Measurements from ENCODE around the gene PPP2R1B.
"Not testable (repeated sequence)": the region's sequence is repeated elsewhere in the genome, so short reads cannot be mapped to it uniquely, and the experiment has no call there.

- TF ChIP-seq CTCF, POLR2A (IDR thresholded peaks at IDR 0.05): not testable (repeated sequence)
Measured at GRCh38 chr11:111771205-111771604, 5.0 kb upstream of the PPP2R1B start.

Measured in prostate gland (tissue), 2 donors.